Activated CD8-positive, alpha-beta memory T cell treated with anti-CD3 and anti-CD28 coated beads, Interleukin-2, amount 50 U/mL, for 24 hours (primary cell): ENCODE results near the gene CARMIL3.

Experiments
- DNase-seq: peaks from one replicate; pipeline ENCODE4 v3.0.0-alpha.2; 2020; ENCODE audit errors: extremely low read depth

Gene CARMIL3

GRCh38 chr14:24063263-24063836 lies 11.5 kb downstream of the CARMIL3 start:
- no peak for DNase-seq

- DNase-seq: no peak
These were observed 12.4 kb downstream of the CARMIL3 start for GRCh38 chr14:24064091-24064795.

- DNase-seq: no peak
These were observed 13.0 kb downstream of the CARMIL3 start for GRCh38 chr14:24064856-24065255.

GRCh38 chr14:24065408-24065807 lies 13.6 kb downstream of the CARMIL3 start:
- no peak for DNase-seq

GRCh38 chr14:24066496-24067132 lies 14.8 kb downstream of the CARMIL3 start:
- no peak for DNase-seq

GRCh38 chr14:24067133-24068082 lies 15.6 kb downstream of the CARMIL3 start:
- DNase-seq: no peak

- no peak for DNase-seq
These were observed 17.1 kb downstream of the CARMIL3 start for GRCh38 chr14:24068711-24069410.

- DNase-seq: no peak
These were observed 17.6 kb downstream of the CARMIL3 start for GRCh38 chr14:24069411-24069735.

GRCh38 chr14:24070285-24071143 lies 18.7 kb downstream of the CARMIL3 start:
- DNase-seq: no peak

- no peak for DNase-seq
These were observed 19.4 kb downstream of the CARMIL3 start, which contains the start of gene CPNE6 for GRCh38 chr14:24071144-24071697. Gene CPNE6, plus strand, starts transcription at chr14:24071562. Its CDS starts 1,375 bp downstream, at chr14:24072937.

- no peak for DNase-seq
These were observed 20.1 kb downstream of the CARMIL3 start for GRCh38 chr14:24071836-24072430.

- DNase-seq: no peak
These were observed 20.6 kb downstream of the CARMIL3 start for GRCh38 chr14:24072436-24072835.

- no peak for DNase-seq
These were observed 21.4 kb downstream of the CARMIL3 start for GRCh38 chr14:24072881-24073877.

- no peak for DNase-seq
These were observed 23.0 kb downstream of the CARMIL3 start for GRCh38 chr14:24074625-24075484.

- no peak for DNase-seq
These were observed 23.9 kb downstream of the CARMIL3 start for GRCh38 chr14:24075485-24076301.

GRCh38 chr14:24076302-24076601 lies 24.4 kb downstream of the CARMIL3 start:
- DNase-seq: no peak

GRCh38 chr14:24077086-24077485 lies 25.3 kb downstream of the CARMIL3 start:
- DNase-seq: no peak
